Hematopoietic multipotent progenitor cell treated with erythropoietin and hydrocortisone succinate and interleukin-3 and kit ligand, for 4 days (in vitro differentiated cells): ENCODE measurements around the gene SGK1.

Experiments
- DNase-seq: peaks from one replicate; pipeline ENCODE4 v3.0.0-alpha.2; 2015

Gene SGK1

GRCh38 chr6:134317471-134318131 lies at the start of gene SGK1:
SGK1 (minus strand) TSS chr6:134318112; CDS start chr6:134317460, 652 bp downstream.
- peak; percentile 18 for DNase-seq

- no peak for DNase-seq
Measured at GRCh38 chr6:134363323-134364039, 45.6 kb upstream of the SGK1 start.

GRCh38 chr6:134361011-134361410 lies 43.1 kb upstream of the SGK1 start:
- DNase-seq = no peak

GRCh38 chr6:134359302-134359701 lies 41.4 kb upstream of the SGK1 start:
- no peak for DNase-seq

DNA sequence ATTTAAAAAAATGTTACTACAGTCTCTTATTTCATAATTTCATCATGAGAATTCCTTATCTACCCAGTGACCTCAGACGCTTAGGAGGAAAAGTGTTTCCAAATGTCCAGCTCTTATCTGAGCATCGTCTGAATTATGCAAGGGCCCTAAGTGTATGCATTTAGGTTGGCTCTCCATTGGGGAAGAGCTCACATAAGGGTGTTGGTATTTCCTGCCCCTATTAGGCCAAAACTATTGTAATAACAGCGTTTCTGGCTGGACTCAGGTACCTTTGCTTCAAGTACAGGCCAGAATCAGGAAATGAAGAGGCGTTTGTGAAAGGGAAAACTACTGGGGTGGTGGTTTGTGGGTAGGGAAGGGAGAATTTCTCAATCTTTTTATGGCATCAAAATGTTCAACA lies 40.4 kb upstream of the SGK1 start:
- DNase-seq = peak; percentile 65

- no peak for DNase-seq
Measured at GRCh38 chr6:134357022-134357487, 39.1 kb upstream of the SGK1 start.

GRCh38 chr6:134356405-134356804 lies 38.5 kb upstream of the SGK1 start:
- no peak for DNase-seq

GRCh38 chr6:134352786-134353480 lies 35.0 kb upstream of the SGK1 start:
- DNase-seq = peak; percentile 25

DNA sequence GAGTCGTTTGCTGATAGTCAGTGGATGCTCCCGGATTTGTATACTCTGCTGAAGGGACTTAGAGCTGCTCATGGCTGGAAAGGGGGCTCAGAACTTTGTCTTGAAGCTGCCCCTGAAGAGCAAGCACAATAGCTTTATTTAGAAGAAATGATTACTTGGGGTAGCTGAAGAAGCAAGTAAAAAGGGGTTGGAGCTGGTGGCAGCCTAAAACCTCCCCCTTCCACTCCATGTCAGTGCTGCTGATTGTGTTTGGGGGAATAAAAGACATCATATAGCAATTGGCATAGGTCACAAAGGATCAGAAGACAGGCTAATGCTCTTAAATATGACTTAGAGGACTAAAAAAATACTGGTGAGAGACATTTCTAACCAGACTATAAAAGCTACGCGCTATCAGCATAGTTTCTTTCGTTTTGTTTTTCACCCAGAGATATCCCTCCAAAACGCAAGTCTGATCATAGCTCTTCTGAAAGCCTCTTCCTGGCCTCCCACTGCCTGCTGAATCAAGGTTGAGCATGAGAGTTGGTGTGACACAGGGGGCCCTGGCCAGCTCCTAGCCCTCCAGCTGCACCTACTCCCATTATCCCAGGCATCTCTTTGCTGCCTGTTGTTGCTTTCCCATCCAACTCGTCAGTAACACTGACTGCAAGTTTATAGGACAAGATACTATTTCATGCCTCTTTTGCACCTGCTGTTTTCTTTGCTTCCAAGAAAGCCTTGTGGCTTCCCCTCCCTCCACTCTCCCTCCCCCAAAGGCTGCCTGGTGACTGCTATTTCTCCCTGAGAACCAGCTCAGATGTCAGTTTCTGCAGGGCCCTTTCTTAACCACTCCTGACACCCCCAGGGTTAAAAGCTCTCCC lies 33.9 kb upstream of the SGK1 start:
- no peak for DNase-seq

DNA sequence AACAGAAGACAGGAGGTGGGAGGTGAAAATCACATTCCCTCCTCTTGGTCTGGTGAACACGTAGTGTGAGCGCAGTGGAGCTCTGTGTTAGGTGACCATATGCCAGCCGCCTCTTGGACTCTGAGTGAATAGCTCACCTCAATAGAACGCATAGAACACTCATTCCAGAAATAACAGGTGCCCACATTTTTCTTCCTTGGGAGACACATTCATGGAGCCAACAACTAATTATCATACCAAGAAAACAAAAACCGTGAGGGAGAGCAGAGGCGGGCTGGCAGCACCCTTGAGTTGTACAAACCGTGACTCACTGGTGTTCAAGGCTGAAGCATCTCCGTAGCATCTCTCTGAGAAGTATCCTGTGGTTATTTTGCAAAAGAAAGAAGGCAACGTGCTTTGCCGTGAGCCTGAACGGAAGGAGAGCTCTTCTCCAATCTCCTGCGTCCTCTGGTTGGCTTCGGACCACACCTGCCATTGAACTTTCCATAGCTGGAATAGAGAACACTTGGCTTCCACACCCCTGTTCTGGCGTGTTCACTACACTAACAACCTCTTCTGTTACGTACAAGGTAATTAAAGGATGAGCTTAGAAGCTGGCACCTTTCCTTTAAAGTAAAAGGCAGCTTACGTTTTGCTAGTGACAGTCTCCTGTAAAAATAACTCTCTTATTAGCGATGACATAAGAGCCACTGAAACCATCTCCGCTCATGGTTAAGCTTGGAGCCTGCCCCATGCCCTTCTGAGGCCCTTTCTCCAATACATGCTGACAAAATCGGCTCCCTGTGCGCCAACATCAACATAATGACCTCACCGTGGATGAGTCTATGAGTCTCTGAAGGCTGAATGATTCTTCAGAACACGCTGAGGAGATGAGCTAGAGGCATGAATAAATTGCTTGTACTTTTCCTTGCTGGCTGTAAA lies 30.2 kb upstream of the SGK1 start:
- no peak for DNase-seq

GRCh38 chr6:134346932-134347545 lies 29.1 kb upstream of the SGK1 start:
- DNase-seq = no peak

DNA sequence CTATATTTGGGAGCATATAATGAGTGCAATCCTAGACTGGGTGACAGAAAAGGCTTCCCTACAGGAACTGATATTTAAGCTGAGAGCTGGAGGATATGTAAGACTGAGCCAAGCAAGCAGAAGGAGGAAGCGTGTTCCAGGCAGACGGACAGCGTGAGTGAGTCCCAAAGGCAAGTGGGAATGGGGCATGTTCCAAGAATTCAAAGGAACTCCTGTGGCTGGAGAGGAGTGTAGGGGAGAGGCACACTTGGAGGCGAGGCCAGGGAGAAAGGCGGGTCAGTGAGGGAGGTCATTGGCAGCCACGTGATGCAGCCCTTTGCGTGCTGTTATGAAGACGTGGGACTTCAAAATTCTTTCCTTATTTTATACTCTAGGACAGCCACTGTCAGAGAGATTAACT lies 27.9 kb upstream of the SGK1 start:
- no peak for DNase-seq

GRCh38 chr6:134343066-134343465 lies 25.2 kb upstream of the SGK1 start:
- no peak for DNase-seq

DNA sequence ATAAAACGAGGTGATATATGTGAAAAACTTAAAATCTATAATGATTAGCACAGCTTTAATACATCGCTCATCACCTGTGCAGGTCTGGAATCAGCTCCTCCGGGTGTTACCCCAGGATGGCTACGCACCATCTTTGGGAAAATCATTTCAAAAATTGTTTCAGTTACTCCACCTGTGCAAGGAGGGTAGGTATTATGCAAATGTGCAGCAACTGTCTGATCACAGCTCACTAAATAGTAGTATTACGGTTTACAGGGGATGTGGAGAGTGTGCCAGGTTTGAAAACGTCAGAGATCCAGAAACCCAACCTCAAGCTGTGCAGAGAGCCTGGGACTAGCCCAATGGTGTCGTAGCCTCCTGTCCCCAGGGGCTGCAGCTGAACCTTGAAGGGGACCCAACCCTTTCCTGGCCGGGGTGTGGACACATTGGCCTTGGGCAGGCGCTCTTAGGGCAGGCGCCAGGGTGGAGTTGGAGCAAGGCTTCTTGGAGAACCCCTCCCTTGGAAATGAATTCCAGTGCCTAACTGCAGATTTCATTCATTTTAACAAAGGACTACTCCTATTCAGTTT lies 24.2 kb upstream of the SGK1 start:
- no peak for DNase-seq

DNA sequence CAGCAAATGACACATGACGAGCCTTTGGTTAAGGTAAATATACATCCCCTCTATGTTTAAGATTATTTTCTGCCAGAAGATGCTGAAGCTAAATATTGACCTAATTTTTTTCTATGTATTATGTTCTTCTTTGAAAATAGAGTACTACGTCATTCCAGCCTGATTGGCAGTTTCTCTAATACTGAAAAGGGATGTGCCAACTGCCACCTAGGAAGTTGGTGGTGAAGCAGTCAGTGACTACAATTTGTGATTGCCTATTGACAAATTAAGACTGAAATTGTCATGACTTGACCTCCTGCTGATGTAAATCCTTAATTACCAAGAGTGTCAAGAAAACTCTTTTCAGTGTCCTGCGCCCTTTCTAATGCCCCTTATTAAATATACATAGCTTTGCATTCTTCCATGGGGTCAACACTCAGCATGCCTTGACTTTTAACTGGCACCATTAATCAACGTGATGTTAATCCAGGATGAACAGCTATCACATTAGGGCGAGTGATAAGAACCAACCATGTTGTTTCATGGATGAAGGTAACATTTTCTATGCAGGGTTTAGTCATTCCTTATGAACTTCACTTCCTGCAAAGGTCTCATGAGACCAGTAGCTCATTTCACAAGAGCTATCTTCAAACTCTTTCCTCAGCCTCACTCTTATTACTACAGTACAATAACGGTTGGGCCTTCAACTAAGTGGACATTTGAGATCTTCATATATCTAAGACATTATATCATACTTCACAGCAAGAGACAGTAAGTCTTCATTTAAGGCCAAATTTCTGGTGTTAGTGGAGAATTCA lies 22.5 kb upstream of the SGK1 start:
- DNase-seq = no peak

GRCh38 chr6:134339216-134339615 lies 21.3 kb upstream of the SGK1 start:
- DNase-seq = no peak

DNA sequence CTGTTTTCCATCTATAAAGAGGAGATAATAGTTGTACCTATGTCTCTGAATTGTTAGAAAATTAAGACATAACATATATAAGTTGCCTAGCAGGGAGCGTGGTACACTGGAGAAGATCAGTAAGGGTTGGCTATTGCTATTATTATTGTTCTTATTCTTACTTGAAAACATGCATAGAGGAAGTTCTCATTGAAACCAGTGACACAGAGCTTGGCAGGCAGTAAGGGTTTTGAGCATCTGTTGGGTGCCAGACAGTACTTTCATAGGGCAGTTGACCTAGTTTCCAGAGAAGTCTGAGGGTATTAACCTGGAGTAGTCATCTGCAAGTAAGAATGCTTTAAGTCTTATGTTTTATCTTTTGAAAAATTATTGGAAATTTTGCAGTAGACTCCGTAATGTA lies 13.3 kb upstream of the SGK1 start:
- no peak for DNase-seq

DNA sequence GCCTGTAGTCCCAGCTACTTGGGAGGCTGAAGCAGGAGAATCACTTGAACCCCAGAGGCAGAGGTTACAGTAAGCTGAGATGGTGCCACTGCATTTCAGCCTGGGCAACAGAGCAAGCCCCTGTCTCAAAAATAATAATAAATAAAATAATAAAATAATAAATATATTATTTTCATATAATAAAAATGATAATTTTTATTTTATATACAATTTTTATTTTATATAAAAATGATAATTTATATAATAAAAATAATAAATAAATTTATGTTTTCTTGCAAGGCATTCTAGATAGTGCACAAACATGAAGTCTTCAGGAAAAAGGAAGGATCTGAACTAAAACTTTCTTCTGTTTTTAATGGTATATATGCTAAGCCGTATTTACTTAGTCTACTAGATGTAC lies 12.6 kb upstream of the SGK1 start:
- no peak for DNase-seq

DNA sequence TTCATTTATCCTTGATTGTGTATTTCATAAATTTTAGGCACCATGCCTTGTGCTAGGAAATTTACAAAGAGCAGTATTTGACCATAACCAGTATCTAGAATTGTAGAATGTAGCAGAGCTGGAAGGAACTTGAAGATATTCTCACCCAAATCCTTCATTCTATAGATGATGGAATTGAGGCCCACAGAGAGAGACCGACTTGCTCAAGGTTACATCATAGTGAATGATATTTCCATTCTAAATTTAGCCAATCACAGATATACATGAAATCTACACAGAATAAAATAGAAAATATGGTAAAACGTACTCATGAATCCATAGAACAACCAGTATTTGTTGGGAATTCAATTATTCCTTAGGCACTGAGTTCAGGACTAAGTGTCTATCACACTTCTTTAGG lies 10.9 kb upstream of the SGK1 start:
- no peak for DNase-seq

DNA sequence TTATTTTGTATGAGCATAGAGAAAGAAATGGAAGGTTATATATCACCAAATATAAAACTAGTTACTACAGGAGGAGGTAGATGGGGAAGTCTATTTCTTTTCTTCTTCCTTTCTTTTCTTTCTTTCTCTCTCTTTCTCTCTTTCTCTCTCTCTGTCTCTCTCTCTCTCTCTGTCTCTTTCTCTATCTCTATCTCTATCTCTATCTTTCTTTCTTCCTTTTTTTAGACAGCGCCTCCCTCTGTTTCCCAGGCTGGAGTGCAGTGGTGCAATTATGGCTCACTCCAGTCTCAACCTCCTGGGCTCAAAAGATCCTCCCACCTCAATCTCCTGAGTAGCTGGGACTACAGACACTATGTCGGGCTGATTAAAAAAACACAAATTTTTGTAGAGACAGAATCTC lies 10.2 kb upstream of the SGK1 start:
- DNase-seq = no peak
